ENCODE measurements around the gene GAA. TPM values are rescaled to one million over a fixed set of nuclear protein-coding genes. Genes with fewer than 3 reads are reported as not detected.

Gene GAA
- total RNA-seq, 3 donors from 2014 or later = 40.6 to 80.3 (median 56.5) TPM

- Histone ChIP-seq H3K9me3 (no peaks in the 10 kb centered on the region), H3K4me1 (no peaks in the 10 kb centered on the region), H3K27ac (no peak overlapping the region), H3K4me3 (no peak overlapping the region), H3K36me3 (no peaks in the 10 kb centered on the region), H3K27me3 (no peaks in the 10 kb centered on the region)
- DNase-seq (ENCODE audit: low spot score in 2 of 2) = no peak
- TF ChIP-seq POLR2A (IDR thresholded peaks at IDR 0.05) = no peak
- TF ChIP-seq POLR2AphosphoS5 (IDR thresholded peaks at IDR 0.05) = no peak
- no peak for TF ChIP-seq CTCF (IDR thresholded peaks at IDR 0.05)
- intact Hi-C loops (cut with DNase I; ENCODE audit: low total_unique reads) = no loop called here
Observed at GRCh38 chr17:80060644-80061043, 40.7 kb upstream of the GAA start.

- H3K9me3 ChIP-seq = no peaks in the 10 kb centered on the region
- H3K27me3 ChIP-seq = no peaks in the 10 kb centered on the region
- H3K27ac ChIP-seq = no peak overlapping the region
- DNase-seq (ENCODE audit: low spot score in 2 of 2) = no peak
- TF ChIP-seq POLR2A (IDR thresholded peaks at IDR 0.05) = no peak
- H3K4me1 ChIP-seq = no peaks in the 10 kb centered on the region
- intact Hi-C loops (cut with DNase I; ENCODE audit: low total_unique reads) = no loop called here
- H3K4me3 ChIP-seq = no peak overlapping the region
- H3K36me3 ChIP-seq = no peaks in the 10 kb centered on the region
Observed at GRCh38 chr17:80061421-80061820, 40.0 kb upstream of the GAA start.

- DNase-seq (ENCODE audit: low spot score in 2 of 2) = peak; percentile 27 to 65
- intact Hi-C loops (cut with DNase I; ENCODE audit: low total_unique reads) = no loop called here
- peaks cover 0 to 6% of the 10 kb centered on the region in 2 donors for H3K4me1 ChIP-seq
- peak overlapping the region in 1 of 2 donors; percentile 9 for H3K27ac ChIP-seq
- no peak overlapping the region for H3K4me3 ChIP-seq
- H3K36me3 ChIP-seq = no peaks in the 10 kb centered on the region
- H3K27me3 ChIP-seq = no peaks in the 10 kb centered on the region
- no peak for TF ChIP-seq POLR2A (IDR thresholded peaks at IDR 0.05)
- TF ChIP-seq CTCF (IDR thresholded peaks at IDR 0.05) = no peak
- TF ChIP-seq POLR2AphosphoS5 (IDR thresholded peaks at IDR 0.05) = peak in 1 of 3 donors; percentile 8
- no peaks in the 10 kb centered on the region for H3K9me3 ChIP-seq
Observed at GRCh38 chr17:80063830-80064585, 37.4 kb upstream of the GAA start.

GRCh38 chr17:80064696-80065095 is 36.7 kb upstream of the GAA start:
- TF ChIP-seq POLR2AphosphoS5 (IDR thresholded peaks at IDR 0.05) (no peak), POLR2A (IDR thresholded peaks at IDR 0.05) (no peak), CTCF (IDR thresholded peaks at IDR 0.05) (no peak)
- DNase-seq (ENCODE audit: low spot score in 2 of 2) = no peak

GRCh38 chr17:80065478-80066170 is 35.8 kb upstream of the GAA start:
- Histone ChIP-seq H3K27ac (no peak overlapping the region), H3K9me3 (no peaks in the 10 kb centered on the region), H3K4me3 (peak overlapping the region in 1 of 3 donors; percentile 23), H3K36me3 (no peaks in the 10 kb centered on the region), H3K27me3 (no peaks in the 10 kb centered on the region), H3K4me1 (peaks cover 0 to 6% of the 10 kb centered on the region in 2 donors)
- DNase-seq (ENCODE audit: low spot score in 2 of 2) = no peak
- no peak for TF ChIP-seq POLR2AphosphoS5 (IDR thresholded peaks at IDR 0.05)
- no peak for TF ChIP-seq POLR2A (IDR thresholded peaks at IDR 0.05)
- TF ChIP-seq CTCF (IDR thresholded peaks at IDR 0.05) = no peak
- intact Hi-C loops (cut with DNase I; ENCODE audit: low total_unique reads) = no loop called here

More at GRCh38 chr17:80064696-80065095, 36.7 kb upstream of the GAA start:
- peaks cover 0 to 6% of the 10 kb centered on the region in 2 donors for H3K4me1 ChIP-seq
- H3K36me3 ChIP-seq = no peaks in the 10 kb centered on the region
- intact Hi-C loops (cut with DNase I; ENCODE audit: low total_unique reads) = no loop called here
- no peaks in the 10 kb centered on the region for H3K9me3 ChIP-seq
- H3K27ac ChIP-seq = peak overlapping the region in 1 of 2 donors; percentile 9
- H3K27me3 ChIP-seq = no peaks in the 10 kb centered on the region
- H3K4me3 ChIP-seq = no peak overlapping the region

Data from breast epithelium (tissue), 4 donors.